Nephron progenitor cell (in vitro differentiated cells): ENCODE data around the gene ST7.

Experiments used
- DNase-seq: peaks from one replicate; pipeline ENCODE4 v3.0.0; 2021
- H3K27ac Mint-ChIP-seq: 2 replicates; pipeline ENCODE4 v1.8.0; 2021; ENCODE audit warnings: mild to moderate bottlenecking, moderate library complexity, mixed read lengths
- H3K27me3 Mint-ChIP-seq: 2 replicates; pipeline ENCODE4 v1.8.0; 2021; ENCODE audit warnings: mild to moderate bottlenecking, low read depth, mixed read lengths; ENCODE audit not compliant: poor library complexity
- H3K36me3 Mint-ChIP-seq: 2 replicates; pipeline ENCODE4 v1.8.0; 2021; ENCODE audit warnings: low read depth, mixed read lengths
- H3K4me1 Mint-ChIP-seq: 2 replicates; pipeline ENCODE4 v1.8.0; 2021; ENCODE audit warnings: mixed read lengths
- H3K4me3 Mint-ChIP-seq: 2 replicates; pipeline ENCODE4 v1.8.0; 2021; ENCODE audit warnings: mild to moderate bottlenecking, moderate library complexity, mixed read lengths
- H3K9me3 Mint-ChIP-seq: 2 replicates; pipeline ENCODE4 v1.8.0; 2021; ENCODE audit warnings: mild to moderate bottlenecking, moderate library complexity, mixed read lengths
- CTCF ChIP-seq: fragments of 200-600 bp; sonication (generic); IDR thresholded peaks from 2 replicates; pipeline ENCODE4 v1.5.0; 2021; ENCODE audit warnings: antibody characterized with exemption

The ST7 gene

GRCh38 chr7:117210908-117211307 lies 257.6 kb downstream of the ST7 start:
- no peaks in the 10 kb centered on the region for H3K27me3 Mint-ChIP-seq
- no peaks in the 10 kb centered on the region for H3K36me3 Mint-ChIP-seq
- DNase-seq, result no peak
- H3K4me1 Mint-ChIP-seq, result peaks cover 11% of the 10 kb centered on the region
- H3K9me3 Mint-ChIP-seq, result no peaks in the 10 kb centered on the region
- H3K4me3 Mint-ChIP-seq, result no peak overlapping the region
- H3K27ac Mint-ChIP-seq, result no peak overlapping the region
- no peak for TF ChIP-seq CTCF

DNA sequence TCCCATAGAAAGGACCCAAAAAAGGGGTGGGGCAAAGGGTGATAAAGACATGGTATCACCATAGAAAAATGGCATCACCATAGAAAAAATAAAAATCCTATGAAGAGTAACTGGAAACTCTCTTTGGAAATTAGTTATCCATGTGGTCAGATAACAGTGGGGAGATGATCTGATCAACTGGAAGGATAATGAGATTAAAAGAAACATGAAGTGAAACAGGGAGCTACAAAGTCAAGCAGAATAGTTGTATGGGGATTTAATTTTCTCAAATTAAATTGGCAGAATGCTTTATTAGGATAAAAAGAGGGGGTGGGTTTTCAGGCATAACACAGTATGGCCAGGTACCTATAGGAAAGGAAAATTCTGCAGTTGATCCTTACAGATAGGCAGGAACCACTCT lies 258.3 kb downstream of the ST7 start:
- DNase-seq, result no peak
- no peak for TF ChIP-seq CTCF
- Mint-ChIP-seq H3K4me1 (peaks cover 17% of the 10 kb centered on the region), H3K27ac (no peak overlapping the region), H3K4me3 (no peak overlapping the region), H3K36me3 (no peaks in the 10 kb centered on the region), H3K27me3 (no peaks in the 10 kb centered on the region), H3K9me3 (no peaks in the 10 kb centered on the region)

DNA sequence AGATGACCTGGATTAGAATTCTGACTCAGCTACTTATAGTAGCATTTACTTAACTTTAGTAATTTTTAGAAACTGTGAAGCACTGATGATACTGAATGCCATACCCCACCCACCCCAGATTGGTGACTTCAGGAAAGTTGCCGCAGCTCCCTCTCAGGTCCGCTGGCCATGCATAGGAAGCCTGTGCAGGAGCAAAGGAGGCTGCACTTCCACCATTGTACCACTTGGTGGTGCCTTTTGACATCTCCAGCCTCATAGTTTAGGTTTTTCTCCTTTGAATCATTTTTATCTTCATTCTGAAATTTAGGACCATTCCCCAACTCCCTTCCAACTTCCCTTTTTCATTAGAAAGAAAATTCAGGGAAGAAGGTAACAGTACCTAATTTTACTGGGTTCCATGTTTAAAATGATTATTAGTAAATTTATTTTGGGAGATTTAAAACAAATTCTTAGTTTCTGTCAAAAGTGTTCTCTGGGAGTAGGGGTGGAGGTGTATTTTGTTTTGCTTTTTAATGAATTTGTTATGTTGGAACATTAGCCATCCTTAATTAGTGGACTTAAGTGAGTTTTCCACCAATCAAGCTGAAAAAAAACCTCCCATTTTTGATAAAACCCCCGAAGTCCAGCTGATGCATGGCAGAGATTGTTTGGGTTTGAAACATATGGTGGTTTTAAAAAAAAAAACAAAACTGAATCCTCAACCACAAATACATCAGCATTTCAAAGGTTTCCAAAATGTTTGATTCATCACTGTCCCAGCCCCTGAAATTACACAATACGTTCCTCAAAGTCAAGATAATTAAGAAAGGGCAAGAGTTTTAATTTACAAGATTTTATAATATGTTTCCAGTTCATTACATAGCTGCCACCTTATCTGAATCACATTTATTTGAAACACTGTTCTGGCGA lies 259.9 kb downstream of the ST7 start:
- H3K27me3 Mint-ChIP-seq, result no peaks in the 10 kb centered on the region
- H3K4me1 Mint-ChIP-seq, result peaks cover 33% of the 10 kb centered on the region
- no peaks in the 10 kb centered on the region for H3K36me3 Mint-ChIP-seq
- peak; percentile 66 for DNase-seq
- H3K27ac Mint-ChIP-seq, result no peak overlapping the region
- no peak overlapping the region for H3K4me3 Mint-ChIP-seq
- no peaks in the 10 kb centered on the region for H3K9me3 Mint-ChIP-seq
- peak; percentile 96 for TF ChIP-seq CTCF

GRCh38 chr7:117216010-117216409 lies 262.7 kb downstream of the ST7 start:
- no peak for DNase-seq
- Mint-ChIP-seq H3K4me1 (peaks cover 36% of the 10 kb centered on the region), H3K27ac (no peak overlapping the region), H3K36me3 (no peaks in the 10 kb centered on the region), H3K4me3 (no peak overlapping the region), H3K27me3 (no peaks in the 10 kb centered on the region), H3K9me3 (no peaks in the 10 kb centered on the region)
- no peak for TF ChIP-seq CTCF

GRCh38 chr7:117216436-117217069 lies 263.3 kb downstream of the ST7 start:
- Mint-ChIP-seq H3K27ac (peak overlapping the region; percentile 62), H3K9me3 (no peaks in the 10 kb centered on the region), H3K36me3 (no peaks in the 10 kb centered on the region), H3K4me3 (peak overlapping the region; percentile 60), H3K27me3 (no peaks in the 10 kb centered on the region), H3K4me1 (peaks cover 36% of the 10 kb centered on the region)
- DNase-seq, result peak; percentile 25
- no peak for TF ChIP-seq CTCF
